Left lung (tissue), 10 donors: ENCODE data around the gene PPFIA4. TPM values are rescaled to one million over a fixed set of nuclear protein-coding genes. Genes with fewer than 3 reads are reported as not detected.
A peak's percentile ranks its signal among the peaks of the same experiment; 100 is the strongest.

ENCODE experiments used
- ATAC-seq: fragments of 200-7000 bp; cut with Tn5 transposase; one replicate; pipeline ENCODE4 v1.9.1; 2020; ENCODE audit warnings: moderate library complexity
- DNase-seq, 4 donors: peaks; one replicate each; pipeline ENCODE4 v3.0.0-alpha.2; 2013 to 2020
- H3K27ac ChIP-seq, 2 donors: fragments of 200-600 bp; sonication (generic) in 1 of 2; one replicate each; pipeline versions ENCODE4 v1.5.0 to v1.8.0; 2020 to 2021
- H3K27me3 ChIP-seq, 2 donors: fragments of 200-600 bp; sonication (generic) in 1 of 2; one replicate each; pipeline versions ENCODE4 v1.5.0 to v1.8.0; 2020 to 2021
- H3K36me3 ChIP-seq, 2 donors: fragments of 200-600 bp; sonication (generic) in 1 of 2; one replicate each; pipeline versions ENCODE4 v1.5.0 to v1.8.0; 2020 to 2021
- H3K4me1 ChIP-seq, 2 donors: fragments of 200-600 bp; one replicate each; pipeline ENCODE4 v1.8.0; 2021
- H3K4me3 ChIP-seq, 2 donors: fragments of 200-600 bp; sonication (generic) in 1 of 2; one replicate each; pipeline versions ENCODE4 v1.5.0 to v1.8.0; 2020 to 2021; ENCODE audit warnings: mild to moderate bottlenecking in 1 of 2
- H3K9me3 ChIP-seq, 2 donors: fragments of 200-600 bp; sonication (generic) in 1 of 2; one replicate each; pipeline versions ENCODE4 v1.5.0 to v1.8.0; 2020 to 2021
- intact Hi-C, 2 donors: fragments of 100-400 bp; cut with DNase I; formaldehyde crosslinking; loops; one replicate each; pipeline versions ENCODE4 v1.11.2 to v1.14.2; 2022
- polyA plus RNA-seq, 6 donors: library from polyadenylated mRNA; unstranded; fragments of 120-200 nt; gene quantifications; one replicate each; pipeline ENCODE4 v1.2.1, GENCODE V29; 2013; ENCODE audit not compliant: insufficient read length in 6 of 6
- total RNA-seq, 2 donors: library from RNA; stranded (reverse); fragmentation: NEBNext Ultra II Directional; extraction: Animal tissue kit (Norgen Biotek cat#: 25700); gene quantifications; one replicate each; pipeline ENCODE4 v1.2.1, GENCODE V29; 2021
- TF ChIP-seq, protein P1 (sequence below), 2 donors: fragments of 200-600 bp; sonication (generic) in 1 of 2; IDR thresholded peaks; one replicate each; pipeline versions ENCODE4 v1.5.0 to v1.8.0; 2021; ENCODE audit warnings: antibody characterized with exemption in 2 of 2
- donor health status: DM: no; HTN: yes; CAD: no.
- donor health status: DM: no; HTN: no; CAD: no.

Gene PPFIA4
- total and polyA plus RNA-seq, 8 donors = 1.3 to 5.1 (median 3.3) TPM

DNA sequence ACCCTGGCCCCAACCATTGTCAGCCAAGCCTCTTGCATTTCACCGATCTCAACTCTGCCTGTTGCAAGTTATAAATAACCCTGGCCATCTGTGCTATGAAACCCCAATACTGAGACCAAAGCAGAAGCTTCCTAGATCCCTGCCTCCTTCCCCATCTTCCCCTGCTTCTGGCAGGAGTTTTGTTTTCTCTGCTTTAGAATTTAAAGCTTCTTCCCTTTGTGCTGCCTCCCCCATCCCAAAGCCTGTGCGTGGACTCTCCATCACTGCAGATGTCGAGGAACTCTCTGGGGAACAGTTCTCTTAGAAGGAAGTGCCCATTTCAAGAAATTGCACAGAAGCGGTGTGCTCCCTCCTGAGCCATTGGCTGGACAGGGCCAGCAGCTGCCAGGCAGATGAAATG is 76.9 kb downstream of the PPFIA4 start:
- TF ChIP-seq, protein P1, sequence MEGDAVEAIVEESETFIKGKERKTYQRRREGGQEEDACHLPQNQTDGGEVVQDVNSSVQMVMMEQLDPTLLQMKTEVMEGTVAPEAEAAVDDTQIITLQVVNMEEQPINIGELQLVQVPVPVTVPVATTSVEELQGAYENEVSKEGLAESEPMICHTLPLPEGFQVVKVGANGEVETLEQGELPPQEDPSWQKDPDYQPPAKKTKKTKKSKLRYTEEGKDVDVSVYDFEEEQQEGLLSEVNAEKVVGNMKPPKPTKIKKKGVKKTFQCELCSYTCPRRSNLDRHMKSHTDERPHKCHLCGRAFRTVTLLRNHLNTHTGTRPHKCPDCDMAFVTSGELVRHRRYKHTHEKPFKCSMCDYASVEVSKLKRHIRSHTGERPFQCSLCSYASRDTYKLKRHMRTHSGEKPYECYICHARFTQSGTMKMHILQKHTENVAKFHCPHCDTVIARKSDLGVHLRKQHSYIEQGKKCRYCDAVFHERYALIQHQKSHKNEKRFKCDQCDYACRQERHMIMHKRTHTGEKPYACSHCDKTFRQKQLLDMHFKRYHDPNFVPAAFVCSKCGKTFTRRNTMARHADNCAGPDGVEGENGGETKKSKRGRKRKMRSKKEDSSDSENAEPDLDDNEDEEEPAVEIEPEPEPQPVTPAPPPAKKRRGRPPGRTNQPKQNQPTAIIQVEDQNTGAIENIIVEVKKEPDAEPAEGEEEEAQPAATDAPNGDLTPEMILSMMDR (IDR thresholded peaks at IDR 0.05) = no peak
- H3K4me1 ChIP-seq = no peaks in the 10 kb centered on the region
- H3K27ac ChIP-seq = no peak overlapping the region
- intact Hi-C loops = no loop called here
- peaks cover 0 to 9% of the 10 kb centered on the region in 2 donors for H3K9me3 ChIP-seq
- no peak overlapping the region for H3K4me3 ChIP-seq
- DNase-seq = no peak
- peaks cover 3 to 16% of the 10 kb centered on the region in 2 donors for H3K27me3 ChIP-seq
- no peak for ATAC-seq
- H3K36me3 ChIP-seq = no peaks in the 10 kb centered on the region

- Histone ChIP-seq H3K27ac (no peak overlapping the region), H3K9me3 (peaks cover 0 to 9% of the 10 kb centered on the region in 2 donors), H3K27me3 (peaks cover 3 to 16% of the 10 kb centered on the region in 2 donors), H3K4me1 (no peaks in the 10 kb centered on the region), H3K36me3 (no peaks in the 10 kb centered on the region), H3K4me3 (no peak overlapping the region)
- DNase-seq (no peak), ATAC-seq (no peak)
- intact Hi-C loops = no loop called here
- TF ChIP-seq, protein P1 (IDR thresholded peaks at IDR 0.05) = no peak
Measured at GRCh38 chr1:203103829-203104495, 77.7 kb downstream of the PPFIA4 start.

DNA sequence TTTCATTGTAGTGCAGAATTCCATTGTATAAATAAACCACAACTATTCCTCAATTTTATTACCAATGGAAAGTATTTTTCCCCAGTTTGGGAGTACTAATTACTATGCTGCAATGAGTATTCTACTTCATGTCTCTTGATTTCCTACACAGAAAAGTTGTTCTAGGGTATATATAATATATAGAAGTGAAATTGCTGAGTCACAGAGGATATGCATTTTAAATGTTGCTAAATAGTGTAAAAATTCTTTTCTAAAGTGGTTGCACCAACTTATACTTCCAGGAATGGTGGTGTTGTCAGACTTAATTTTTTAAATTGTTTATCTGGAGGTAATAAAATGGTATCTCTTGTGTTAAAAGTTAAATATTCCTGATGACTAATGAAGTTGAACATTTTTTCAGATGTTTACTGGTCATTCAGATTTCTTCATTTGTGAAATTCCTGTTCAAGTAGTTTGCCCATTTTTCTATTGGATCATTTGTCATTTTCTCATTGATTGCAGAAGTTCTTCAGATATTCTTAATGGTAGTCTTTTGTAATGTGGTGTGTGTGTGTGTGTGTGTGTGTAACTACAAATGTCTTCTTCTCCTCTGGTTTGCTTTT is 78.6 kb downstream of the PPFIA4 start:
- intact Hi-C loops = no loop called here
- H3K36me3 ChIP-seq = no peaks in the 10 kb centered on the region
- H3K27ac ChIP-seq = no peak overlapping the region
- no peak overlapping the region for H3K4me3 ChIP-seq
- H3K27me3 ChIP-seq = peaks cover 3 to 16% of the 10 kb centered on the region in 2 donors
- no peak for DNase-seq
- TF ChIP-seq, protein P1 (IDR thresholded peaks at IDR 0.05) = no peak
- H3K9me3 ChIP-seq = peaks cover 0 to 9% of the 10 kb centered on the region in 2 donors
- H3K4me1 ChIP-seq = no peaks in the 10 kb centered on the region
- no peak for ATAC-seq

GRCh38 chr1:203112475-203112874 is 86.2 kb downstream of the PPFIA4 start:
- intact Hi-C loops = no loop called here
- TF ChIP-seq, protein P1 (IDR thresholded peaks at IDR 0.05) = no peak
- peak in 1 of 4 donors; percentile 51 for DNase-seq

DNA sequence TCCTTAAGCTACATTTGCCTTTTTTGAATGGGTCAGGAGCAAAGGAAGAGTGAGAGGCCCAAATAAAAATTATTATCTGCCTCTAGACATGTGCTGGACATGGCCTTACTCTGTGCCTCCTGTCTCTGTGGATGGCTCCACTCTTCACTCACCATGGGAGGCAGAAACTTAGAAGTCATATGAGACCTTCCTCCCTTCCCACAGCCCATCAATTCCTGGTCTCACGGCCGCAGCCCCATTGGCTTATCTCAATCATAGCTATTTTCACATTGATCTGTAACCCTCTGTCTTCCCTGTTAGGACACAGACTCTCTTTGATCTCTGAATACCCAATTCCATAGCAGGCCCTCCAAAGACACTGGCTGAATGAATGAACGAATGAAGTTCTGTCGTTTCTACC is 87.0 kb downstream of the PPFIA4 start:
- no peak for DNase-seq
- H3K27me3 ChIP-seq = peaks cover 0 to 36% of the 10 kb centered on the region in 2 donors

More at GRCh38 chr1:203112475-203112874, 86.2 kb downstream of the PPFIA4 start:
- Histone ChIP-seq H3K36me3 (no peaks in the 10 kb centered on the region), H3K4me1 (no peaks in the 10 kb centered on the region), H3K27ac (no peak overlapping the region), H3K9me3 (no peaks in the 10 kb centered on the region), H3K27me3 (peaks cover 2 to 34% of the 10 kb centered on the region in 2 donors), H3K4me3 (no peak overlapping the region)
- ATAC-seq = no peak

More for the DNA sequence above, 87.0 kb downstream of the PPFIA4 start:
- no peak for ATAC-seq
- no peak overlapping the region for H3K27ac ChIP-seq
- TF ChIP-seq, protein P1 (IDR thresholded peaks at IDR 0.05) = no peak
- peaks cover 0 to 6% of the 10 kb centered on the region in 2 donors for H3K4me1 ChIP-seq
- no peaks in the 10 kb centered on the region for H3K9me3 ChIP-seq
- no peaks in the 10 kb centered on the region for H3K36me3 ChIP-seq
- H3K4me3 ChIP-seq = no peak overlapping the region
- intact Hi-C loops = no loop called here
